Measurements from ENCODE around the gene DCC. TPM values are rescaled to one million over a fixed set of nuclear protein-coding genes. Genes with fewer than 3 reads are reported as not detected.

Gene DCC
- total RNA-seq, 1 experiment from 2014 or later = not detected

DNA sequence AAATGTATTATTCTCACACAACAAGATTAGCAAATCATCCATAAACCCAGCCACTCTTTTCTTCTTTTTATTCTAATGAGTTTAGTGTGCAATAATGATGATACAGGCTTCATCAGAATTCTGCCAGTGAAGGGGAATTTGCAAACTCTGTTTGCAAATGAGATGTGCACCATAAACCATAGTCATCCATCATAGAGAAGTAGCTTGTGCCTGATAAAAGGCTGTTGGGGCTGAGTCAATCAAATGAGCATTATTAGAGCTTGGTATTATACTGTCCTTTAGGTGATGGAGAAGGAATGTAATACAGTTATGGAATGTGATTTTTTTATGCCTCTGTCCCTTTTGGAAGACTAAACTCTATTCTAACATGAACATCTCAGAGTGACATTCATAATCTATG lies 101.8 kb downstream of the DCC start:
- Mint-ChIP-seq H3K4me3 (ENCODE audit: unreplicated experiment) (no peak overlapping the region), H3K27ac (ENCODE audit: low read depth, unreplicated experiment) (no peak overlapping the region), H3K4me1 (ENCODE audit: insufficient read depth, unreplicated experiment) (no peaks in the 10 kb centered on the region), H3K9me3 (ENCODE audit: unreplicated experiment) (peaks cover 38% of the 10 kb centered on the region), H3K27me3 (ENCODE audit: insufficient read depth, unreplicated experiment) (no peaks in the 10 kb centered on the region), H3K36me3 (ENCODE audit: insufficient read depth, unreplicated experiment) (no peaks in the 10 kb centered on the region)
- intact Hi-C loops (cut with micrococcal nuclease) = no loop called here
- BruUV-seq (replicated peaks) = no TSS peak
- ChIA-PET CTCF (interaction anchor here (0.7 to 1.0 kb wide), 2 partner anchors 49 to 70 kb away, joined by 3 to 4 read pairs; no protein-coding TSS in a partner anchor), POLR2A (no interaction called here)
- TF ChIP-seq, protein P1, sequence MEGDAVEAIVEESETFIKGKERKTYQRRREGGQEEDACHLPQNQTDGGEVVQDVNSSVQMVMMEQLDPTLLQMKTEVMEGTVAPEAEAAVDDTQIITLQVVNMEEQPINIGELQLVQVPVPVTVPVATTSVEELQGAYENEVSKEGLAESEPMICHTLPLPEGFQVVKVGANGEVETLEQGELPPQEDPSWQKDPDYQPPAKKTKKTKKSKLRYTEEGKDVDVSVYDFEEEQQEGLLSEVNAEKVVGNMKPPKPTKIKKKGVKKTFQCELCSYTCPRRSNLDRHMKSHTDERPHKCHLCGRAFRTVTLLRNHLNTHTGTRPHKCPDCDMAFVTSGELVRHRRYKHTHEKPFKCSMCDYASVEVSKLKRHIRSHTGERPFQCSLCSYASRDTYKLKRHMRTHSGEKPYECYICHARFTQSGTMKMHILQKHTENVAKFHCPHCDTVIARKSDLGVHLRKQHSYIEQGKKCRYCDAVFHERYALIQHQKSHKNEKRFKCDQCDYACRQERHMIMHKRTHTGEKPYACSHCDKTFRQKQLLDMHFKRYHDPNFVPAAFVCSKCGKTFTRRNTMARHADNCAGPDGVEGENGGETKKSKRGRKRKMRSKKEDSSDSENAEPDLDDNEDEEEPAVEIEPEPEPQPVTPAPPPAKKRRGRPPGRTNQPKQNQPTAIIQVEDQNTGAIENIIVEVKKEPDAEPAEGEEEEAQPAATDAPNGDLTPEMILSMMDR (IDR thresholded peaks at IDR 0.05; ENCODE audit: unreplicated experiment) = no peak
- no peak for DNase-seq (ENCODE audit: unreplicated experiment)

GRCh38 chr18:52442686-52443085 lies 102.7 kb downstream of the DCC start:
- H3K36me3 Mint-ChIP-seq (ENCODE audit: insufficient read depth, unreplicated experiment) = no peaks in the 10 kb centered on the region
- no peak overlapping the region for H3K27ac Mint-ChIP-seq (ENCODE audit: low read depth, unreplicated experiment)
- TF ChIP-seq, protein P1 (IDR thresholded peaks at IDR 0.05; ENCODE audit: unreplicated experiment) = no peak
- intact Hi-C loops (cut with micrococcal nuclease) = no loop called here
- ChIA-PET CTCF (interaction anchor here (0.6 to 1.0 kb wide), 2 partner anchors 48 to 219 kb away, joined by 4 read pairs; no protein-coding TSS in a partner anchor), POLR2A (no interaction called here)
- H3K27me3 Mint-ChIP-seq (ENCODE audit: insufficient read depth, unreplicated experiment) = no peaks in the 10 kb centered on the region
- no TSS peak for BruUV-seq (replicated peaks)
- no peaks in the 10 kb centered on the region for H3K4me1 Mint-ChIP-seq (ENCODE audit: insufficient read depth, unreplicated experiment)
- peaks cover 30% of the 10 kb centered on the region for H3K9me3 Mint-ChIP-seq (ENCODE audit: unreplicated experiment)
- no peak overlapping the region for H3K4me3 Mint-ChIP-seq (ENCODE audit: unreplicated experiment)
- DNase-seq (ENCODE audit: unreplicated experiment) = no peak

DNA sequence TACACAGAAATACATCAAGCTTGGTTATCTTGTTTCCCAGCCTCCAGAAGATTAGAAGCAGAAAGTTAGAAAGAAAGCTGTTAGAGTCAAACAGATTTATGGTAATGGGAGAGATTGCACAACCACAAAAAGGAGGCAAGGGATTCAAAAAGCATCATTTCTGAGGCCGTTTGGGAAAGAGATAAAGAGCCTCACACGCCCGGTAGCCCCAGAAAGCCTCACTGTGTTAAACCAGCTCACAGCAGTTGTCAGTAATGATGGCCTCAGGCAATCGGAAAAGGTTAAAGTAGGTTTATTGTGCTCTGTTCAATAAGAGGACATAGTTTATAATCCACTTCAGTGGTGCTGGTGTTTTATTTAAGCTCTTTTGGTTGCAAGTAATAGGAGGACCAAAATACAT lies 111.3 kb downstream of the DCC start:
- BruUV-seq (replicated peaks) = no TSS peak
- CTCF ChIA-PET = interaction anchor here (0.6 to 0.7 kb wide), 2 partner anchors 504 to 925 kb away, joined by 3 read pairs; no protein-coding TSS in a partner anchor
- TF ChIP-seq, protein P1 (IDR thresholded peaks at IDR 0.05; ENCODE audit: unreplicated experiment) = no peak
- Mint-ChIP-seq H3K4me1 (ENCODE audit: insufficient read depth, unreplicated experiment) (no peaks in the 10 kb centered on the region), H3K36me3 (ENCODE audit: insufficient read depth, unreplicated experiment) (no peaks in the 10 kb centered on the region), H3K27ac (ENCODE audit: low read depth, unreplicated experiment) (no peak overlapping the region), H3K4me3 (ENCODE audit: unreplicated experiment) (no peak overlapping the region), H3K9me3 (ENCODE audit: unreplicated experiment) (peaks cover 32% of the 10 kb centered on the region), H3K27me3 (ENCODE audit: insufficient read depth, unreplicated experiment) (no peaks in the 10 kb centered on the region)
- intact Hi-C loops (cut with micrococcal nuclease) = no loop called here
- POLR2A ChIA-PET = interaction anchor here (1.2 kb wide), 1 partner anchor 15 kb away, joined by 3 read pairs; no protein-coding TSS in a partner anchor
- no peak for DNase-seq (ENCODE audit: unreplicated experiment)

GRCh38 chr18:52451851-52452250 lies 111.9 kb downstream of the DCC start:
- no TSS peak for BruUV-seq (replicated peaks)
- Mint-ChIP-seq H3K9me3 (ENCODE audit: unreplicated experiment) (peaks cover 32% of the 10 kb centered on the region), H3K27me3 (ENCODE audit: insufficient read depth, unreplicated experiment) (no peaks in the 10 kb centered on the region), H3K4me1 (ENCODE audit: insufficient read depth, unreplicated experiment) (no peaks in the 10 kb centered on the region), H3K36me3 (ENCODE audit: insufficient read depth, unreplicated experiment) (no peaks in the 10 kb centered on the region), H3K4me3 (ENCODE audit: unreplicated experiment) (no peak overlapping the region), H3K27ac (ENCODE audit: low read depth, unreplicated experiment) (no peak overlapping the region)
- DNase-seq (ENCODE audit: unreplicated experiment) = no peak
- TF ChIP-seq, protein P1 (IDR thresholded peaks at IDR 0.05; ENCODE audit: unreplicated experiment) = no peak
- ChIA-PET CTCF (interaction anchor here (0.7 kb wide), 1 partner anchor 516 kb away, joined by 4 read pairs; no protein-coding TSS in a partner anchor), POLR2A (interaction anchor here (1.2 kb wide), 1 partner anchor 15 kb away, joined by 3 read pairs; no protein-coding TSS in a partner anchor)
- intact Hi-C loops (cut with micrococcal nuclease) = no loop called here

Measured in MCF 10A (cell line).